ENCODE measurements around the gene RBP4. TPM values are rescaled to one million over a fixed set of nuclear protein-coding genes. Genes with fewer than 3 reads are reported as not detected.

Gene RBP4
- total and polyA plus RNA-seq, 10 of the 15 experiments (the other 5 are each of a cell fraction or from before 2014, with no cell fraction given) = 1.2 TPM; not detected in 9

GRCh38 chr10:93570383-93570782, 30.7 kb downstream of the RBP4 start (continued):
- TF ChIP-seq CTCF (IDR thresholded peaks at IDR 0.05 in 2 of 3, conservative IDR thresholded peaks at IDR 0.05 in 1 of 3; ENCODE audit: control insufficient read depth in 2 of 3, extremely low read depth in 1 of 3, insufficient read depth in 1 of 3, low read depth in 3 of 3, low read length in 3 of 3) (no peak), HDGF (IDR thresholded peaks at IDR 0.05) (no peak), ZNF207 (IDR thresholded peaks at IDR 0.05; ENCODE audit: borderline replicate concordance) (no peak), ZNF274 (IDR thresholded peaks at IDR 0.05; ENCODE audit: insufficient read depth, insufficient read length) (no peak), NRF1 (conservative IDR thresholded peaks at IDR 0.05; ENCODE audit: low read depth, low read length) (no peak)

- WGBS (ENCODE audit: insufficient coverage, insufficient replicate concordance, low lambda C conversion rate, missing lambda C conversion rate) = 15% methylated on average over 18 of the region's 21 CpGs
- TF ChIP-seq CHD1 (IDR thresholded peaks at IDR 0.05; ENCODE audit: low read depth, low read length) = no peak
- TF ChIP-seq CEBPZ (IDR thresholded peaks at IDR 0.05; ENCODE audit: low read depth, low read length) = no peak
- TF ChIP-seq TAF1 (IDR thresholded peaks at IDR 0.05; ENCODE audit: borderline replicate concordance, low read depth, low read length) = no peak
- no peak for TF ChIP-seq RAD51 (IDR thresholded peaks at IDR 0.05)
- TF ChIP-seq POLR2AphosphoS5 (IDR thresholded peaks at IDR 0.05; ENCODE audit: low read length) = no peak
- no peak for TF ChIP-seq EGR1 (IDR thresholded peaks at IDR 0.05; ENCODE audit: borderline replicate concordance in 1 of 2, low read depth in 2 of 2, low read length in 2 of 2)
- TF ChIP-seq SMAD5 (IDR thresholded peaks at IDR 0.05; ENCODE audit: low read depth) = no peak
- no peak for TF ChIP-seq ATF3 (IDR thresholded peaks at IDR 0.05; ENCODE audit: borderline replicate concordance, extremely low read depth, low read depth, low read length)
- TF ChIP-seq ZNF24 (IDR thresholded peaks at IDR 0.05) = no peak
- TF ChIP-seq E2F8 (IDR thresholded peaks at IDR 0.05; ENCODE audit: low read depth, partially characterized antibody) = no peak
- no peak for TF ChIP-seq NR2C1 (IDR thresholded peaks at IDR 0.05)
These were observed 33.0 kb downstream of the RBP4 start for GRCh38 chr10:93568105-93568390.

More at GRCh38 chr10:93568105-93568390, 33.0 kb downstream of the RBP4 start:
- BruUV-seq (replicated peaks) = no TSS peak
- intact Hi-C loops (cut with micrococcal nuclease; ENCODE audit: unreplicated experiment) = no loop called here
- Histone ChIP-seq H3K4me1 (ENCODE audit: control insufficient read depth, insufficient read depth, low read length) (no peaks in the 10 kb centered on the region), H3K9ac (ENCODE audit: control insufficient read depth, insufficient read depth, low read length) (no peak overlapping the region), H3K36me3 (ENCODE audit: control insufficient read depth in 2 of 2, insufficient read depth in 2 of 2, low read length in 1 of 2) (no peaks in the 10 kb centered on the region), H3K9me3 (replicated peaks; ENCODE audit: control insufficient read depth, insufficient read depth, low read length) (no peaks in the 10 kb centered on the region), H4K20me1 (ENCODE audit: control insufficient read depth, insufficient read depth) (no peaks in the 10 kb centered on the region), H3K4me2 (ENCODE audit: control insufficient read depth, insufficient read depth) (no peak overlapping the region), H3K27me3 (replicated peaks in 1 of 2; ENCODE audit: control insufficient read depth in 2 of 2, insufficient read depth in 2 of 2, low read length in 1 of 2) (peaks cover 3 to 7% of the 10 kb centered on the region in 2 experiments), H3K4me3 (no peak overlapping the region), H3K79me2 (ENCODE audit: control insufficient read depth, insufficient read depth, low read length) (no peaks in the 10 kb centered on the region), H3K27ac (ENCODE audit: control insufficient read depth, insufficient read depth) (no peak overlapping the region), H2AFZ (ENCODE audit: control insufficient read depth, low read depth, low read length) (no peak overlapping the region)
- SMC1A ChIA-PET (ENCODE audit: uncharacterized antibody, unreplicated experiment) = no interaction called here
- in situ Hi-C loops (cut with MboI) = no loop called here
- DNase-seq (ENCODE audit: low read depth, low spot score) = no peak
- no peak for FAIRE-seq
- ATAC-seq = no peak
- POLR2A ChIA-PET = interaction anchor here (0.6 kb wide), 1 partner anchor 15 kb away, joined by 6 read pairs; no protein-coding TSS in a partner anchor
- RAD21 ChIA-PET (ENCODE audit: unreplicated experiment) = no interaction called here
- CTCF ChIA-PET = no interaction called here
